Prostate gland (tissue), 2 donors: ENCODE results near the gene MRGPRG. TPM values are rescaled to one million over a fixed set of nuclear protein-coding genes. Genes with fewer than 3 reads are reported as not detected.

Experiments used
- DNase-seq: peaks from one replicate; pipeline ENCODE4 v3.0.0-alpha.2; 2019; ENCODE audit warnings: low spot score
- H3K27ac ChIP-seq, 2 donors: fragments of 200-600 bp; sonication (generic); 2 replicates each; pipeline ENCODE4 v1.5.1; 2017 to 2019
- H3K27me3 ChIP-seq: fragments of 200-600 bp; sonication (generic); replicated peaks from 2 replicates; pipeline ENCODE4 v1.5.1; 2019; ENCODE audit not compliant: insufficient read depth
- H3K36me3 ChIP-seq, 2 donors: fragments of 200-600 bp; sonication (generic); 1 replicate in 1 of 2; 2 replicates in 1 of 2; pipeline versions ENCODE4 v1.5.1 to v1.8.1; 2017 to 2019
- H3K4me1 ChIP-seq: fragments of 200-600 bp; sonication (generic); replicated peaks from 2 replicates; pipeline ENCODE4 v1.5.1; 2019
- H3K4me3 ChIP-seq, 2 donors: fragments of 200-600 bp; sonication (generic); 2 replicates each; pipeline ENCODE4 v1.5.1; 2017 to 2019
- H3K9me3 ChIP-seq: fragments of 200-600 bp; sonication (generic); 2 replicates; pipeline ENCODE4 v1.5.1; 2017
- CTCF ChIP-seq, 4 experiments: fragments of 200-600 bp in 2 of 4; fragments of 450-650 bp in 2 of 4; sonication (generic) in 2 of 4; IDR thresholded peaks; 1 replicate in 3 of 4; 2 replicates in 1 of 4; pipeline ENCODE4 v1.5.1; 2016 to 2019; ENCODE audit warnings: antibody characterized with exemption in 4 of 4, mild to moderate bottlenecking in 2 of 4, moderate library complexity in 2 of 4
- POLR2A ChIP-seq: fragments of 450-650 bp; IDR thresholded peaks from one replicate; pipeline ENCODE4 v1.6.1; 2016; ENCODE audit warnings: antibody characterized with exemption, mild to moderate bottlenecking
- POLR2AphosphoS5 ChIP-seq: sonication (generic); formaldehyde crosslinking; IDR thresholded peaks from one replicate; pipeline ENCODE4 v1.6.1; 2017; ENCODE audit warnings: antibody characterized with exemption
- WGBS: methylation state at CpG from one replicate; pipeline ENCODE4 v1.1.5; 2018; 5-methylcytosine and 5-hydroxymethylcytosine counted together
- intact Hi-C: fragments of 100-400 bp; cut with DNase I; formaldehyde crosslinking; loops from one replicate; pipeline ENCODE4 v1.14.2; 2022
- total RNA-seq, 2 donors: library from RNA; depleted of rRNA; stranded (reverse); fragments of >200 nt; gene quantifications; one replicate each; pipeline ENCODE4 v1.1.0, GENCODE V29; 2016

The MRGPRG gene
- total RNA-seq, 2 donors from 2014 or later = 2.7 TPM; not detected in 1

- WGBS = 91% methylated on average over 36 of the region's 46 CpGs
- H3K9me3 ChIP-seq = no peaks in the 10 kb centered on the region
- no peak for TF ChIP-seq POLR2AphosphoS5
- H3K36me3 ChIP-seq = no peaks in the 10 kb centered on the region
- no peak for DNase-seq
- H3K27ac ChIP-seq = no peak overlapping the region
- H3K4me1 ChIP-seq = no peaks in the 10 kb centered on the region
- intact Hi-C loops = no loop called here
- no peak overlapping the region for H3K4me3 ChIP-seq
- peaks cover 6% of the 10 kb centered on the region for H3K27me3 ChIP-seq
Measured at GRCh38 chr11:3227568-3228444, 9.2 kb upstream of the MRGPRG start.

- Histone ChIP-seq H3K4me3 (no peak overlapping the region), H3K4me1 (no peaks in the 10 kb centered on the region), H3K27me3 (peaks cover 6% of the 10 kb centered on the region), H3K27ac (no peak overlapping the region), H3K9me3 (no peaks in the 10 kb centered on the region), H3K36me3 (no peaks in the 10 kb centered on the region)
- intact Hi-C loops = no loop called here
- no peak for TF ChIP-seq CTCF (IDR thresholded peaks at IDR 0.05)
- TF ChIP-seq POLR2AphosphoS5 = no peak
- TF ChIP-seq POLR2A = no peak
- DNase-seq = no peak
- 90% methylated on average over 18 of the region's 18 CpGs for WGBS
Measured at GRCh38 chr11:3226846-3227567, 8.4 kb upstream of the MRGPRG start.

GRCh38 chr11:3225826-3226750 is 7.5 kb upstream of the MRGPRG start:
- WGBS = 82% methylated on average over 21 of the region's 21 CpGs
- no peaks in the 10 kb centered on the region for H3K9me3 ChIP-seq
- no peak overlapping the region for H3K4me3 ChIP-seq
- TF ChIP-seq CTCF (IDR thresholded peaks at IDR 0.05) (no peak), POLR2A (no peak), POLR2AphosphoS5 (no peak)
- intact Hi-C loops = no loop called here
- H3K4me1 ChIP-seq = no peaks in the 10 kb centered on the region
- peaks cover 2% of the 10 kb centered on the region for H3K27me3 ChIP-seq
- H3K36me3 ChIP-seq = no peaks in the 10 kb centered on the region
- H3K27ac ChIP-seq = no peak overlapping the region
- no peak for DNase-seq

GRCh38 chr11:3225159-3225758 is 6.6 kb upstream of the MRGPRG start:
- 77% methylated on average over 17 of the region's 17 CpGs for WGBS
- Histone ChIP-seq H3K27me3 (peaks cover 2% of the 10 kb centered on the region), H3K4me3 (no peak overlapping the region), H3K27ac (no peak overlapping the region), H3K4me1 (no peaks in the 10 kb centered on the region), H3K36me3 (no peaks in the 10 kb centered on the region), H3K9me3 (no peaks in the 10 kb centered on the region)
- no peak for TF ChIP-seq POLR2AphosphoS5
- no peak for TF ChIP-seq POLR2A
- no peak for TF ChIP-seq CTCF (IDR thresholded peaks at IDR 0.05)
- intact Hi-C loops = no loop called here
- no peak for DNase-seq
